GM12874 (cell line): ENCODE measurements around the gene F7.

Source experiments
- CTCF ChIP-seq: IDR thresholded peaks from 2 replicates; pipeline ENCODE4 v1.5.1; 2011; ENCODE audit warnings: low read depth, mild to moderate bottlenecking, control low read depth, low read length, moderate library complexity; ENCODE audit not compliant: insufficient read depth

The F7 gene

GRCh38 chr13:113074876-113075275 lies 30.7 kb upstream of the F7 start:
- no peak for TF ChIP-seq CTCF

- no peak for TF ChIP-seq CTCF
Measured at GRCh38 chr13:113075711-113076110, 29.9 kb upstream of the F7 start.

GRCh38 chr13:113076681-113077401 lies 28.8 kb upstream of the F7 start:
- TF ChIP-seq CTCF: no peak

- no peak for TF ChIP-seq CTCF
Measured at GRCh38 chr13:113077566-113077952, 28.0 kb upstream of the F7 start.

- TF ChIP-seq CTCF: no peak
Measured at GRCh38 chr13:113077953-113078901, 27.4 kb upstream of the F7 start.

GRCh38 chr13:113078902-113079780 lies 26.4 kb upstream of the F7 start:
- no peak for TF ChIP-seq CTCF
